SU-DHL-6 (cell line): ENCODE data around the gene PARP3.

Experiments used
- H2AFZ ChIP-seq: fragments of 200-600 bp; sonication (generic); 2 replicates; pipeline ENCODE4 v1.6.1; 2014; ENCODE audit warnings: low read depth, mild to moderate bottlenecking, moderate library complexity, mixed read lengths, antibody characterized with exemption, low read length; ENCODE audit not compliant: severe bottlenecking
- H3F3A ChIP-seq: fragments of 200-600 bp; shearing (Covaris generic); 2 replicates; pipeline ENCODE4 v1.6.0; 2016; ENCODE audit warnings: antibody characterized with exemption, mild to moderate bottlenecking; ENCODE audit not compliant: insufficient read depth
- H3K27ac ChIP-seq: fragments of 200-600 bp; sonication (generic); 2 replicates; pipeline ENCODE4 v1.5.1; 2016; ENCODE audit warnings: low read depth, mild to moderate bottlenecking, low read length, moderate library complexity, mixed read lengths
- H3K27me3 ChIP-seq: fragments of 200-600 bp; sonication (generic), shearing (Covaris generic); 2 replicates; pipeline ENCODE4 v1.6.0; 2014; ENCODE audit warnings: mild to moderate bottlenecking, low read length
- H3K36me3 ChIP-seq: fragments of 200-600 bp; sonication (generic); 2 replicates; pipeline ENCODE4 v1.6.1; 2014; ENCODE audit warnings: mild to moderate bottlenecking, low read length, mixed read lengths
- H3K4me2 ChIP-seq: fragments of 300-600, 200-600 bp; shearing (Covaris generic), sonication (generic); 2 replicates; pipeline ENCODE4 v1.6.0; 2014; ENCODE audit warnings: low read length, low read depth, mild to moderate bottlenecking; ENCODE audit not compliant: poor library complexity, severe bottlenecking
- H3K4me3 ChIP-seq: fragments of 200-600 bp; sonication (generic); 2 replicates; pipeline ENCODE4 v1.5.1; 2014; ENCODE audit warnings: antibody characterized with exemption, low read length, mild to moderate bottlenecking, mixed read lengths; ENCODE audit not compliant: insufficient read depth, poor library complexity, severe bottlenecking
- H3K79me2 ChIP-seq: fragments of 200-600 bp; sonication (generic); 2 replicates; pipeline ENCODE4 v1.6.1; 2014; ENCODE audit warnings: mild to moderate bottlenecking, low read length, moderate library complexity; ENCODE audit not compliant: insufficient read depth
- H3K9ac ChIP-seq: fragments of 200-600 bp; sonication (generic); 2 replicates; pipeline ENCODE4 v1.7.0; 2014; ENCODE audit warnings: mild to moderate bottlenecking, low read length
- H3K9me2 ChIP-seq: fragments of 200-600 bp; sonication (generic); replicated peaks from 2 replicates; pipeline ENCODE4 v1.6.1; 2014; ENCODE audit warnings: low read length; ENCODE audit not compliant: insufficient read depth
- H3K9me3 ChIP-seq: fragments of 200-600 bp; sonication (generic); 2 replicates; pipeline ENCODE4 v1.6.1; 2014; ENCODE audit warnings: low read length, mixed read lengths; ENCODE audit not compliant: insufficient read depth
- H4K20me1 ChIP-seq: fragments of 200-600 bp; sonication (generic); 2 replicates; pipeline ENCODE4 v1.6.1; 2014; ENCODE audit warnings: low read depth, mild to moderate bottlenecking, antibody characterized with exemption, low read length, moderate library complexity, mixed read lengths
- EZH2phosphoT487 ChIP-seq: fragments of 200-600 bp; sonication (generic), shearing (Covaris generic); conservative IDR thresholded peaks from 2 replicates; pipeline ENCODE4 v1.6.1; 2018; ENCODE audit warnings: mild to moderate bottlenecking, antibody characterized with exemption, low read length, moderate library complexity, mixed read lengths
- TF ChIP-seq, protein P1 (sequence below): fragments of 200-600 bp; sonication (generic); IDR thresholded peaks from one replicate; pipeline ENCODE4 v1.5.1; 2017; ENCODE audit warnings: antibody characterized with exemption, mild to moderate bottlenecking, low read length, moderate library complexity; ENCODE audit not compliant: insufficient read depth, poor library complexity, severe bottlenecking

Gene PARP3

DNA sequence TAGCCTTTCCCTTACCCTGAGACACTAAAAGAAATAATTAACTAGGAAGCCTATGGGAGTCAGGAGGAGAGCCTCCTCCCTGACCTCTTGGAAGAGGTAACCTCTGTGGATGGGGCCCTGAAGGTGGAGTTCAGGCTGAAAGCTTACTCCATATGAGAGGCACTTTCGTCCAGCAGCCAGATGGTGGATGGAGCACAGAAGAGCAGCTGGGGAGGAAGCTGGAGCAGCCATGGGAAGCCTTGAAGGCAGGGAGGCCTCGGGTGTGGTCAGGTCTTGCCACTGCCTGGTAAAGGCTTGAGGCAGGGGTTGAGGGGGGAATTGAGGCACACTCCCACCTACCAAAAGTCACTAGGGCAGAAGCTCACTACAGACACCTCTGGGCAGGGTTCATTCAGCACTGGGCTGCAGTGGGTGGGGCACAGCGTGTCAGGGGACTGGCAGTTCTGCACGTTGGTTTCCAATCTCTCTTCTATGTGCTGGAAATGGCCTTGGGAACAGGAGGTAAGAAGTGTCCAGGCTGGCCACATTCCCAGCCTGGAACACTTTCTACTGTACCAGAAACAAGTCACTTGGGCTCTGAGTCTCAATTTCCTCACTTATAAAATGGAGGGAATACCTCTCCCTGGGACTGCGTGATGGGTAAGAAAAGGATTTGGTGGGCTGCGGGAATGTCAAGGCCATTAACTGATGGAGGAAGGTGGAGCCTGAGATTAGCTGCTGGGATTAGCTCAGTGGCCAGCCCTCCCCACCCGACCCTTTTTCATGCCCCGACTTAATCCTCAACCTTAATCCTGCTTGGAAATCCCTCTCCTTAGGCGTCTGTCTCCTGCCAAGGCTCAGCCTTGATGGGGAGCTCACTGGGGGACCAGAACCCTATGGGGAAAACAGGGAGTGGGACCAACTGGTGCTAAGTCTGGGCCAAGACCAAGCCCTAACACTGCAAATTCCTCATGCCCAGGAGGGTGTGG is 19.7 kb downstream of the PARP3 start:
- Histone ChIP-seq H3K9ac (no peak overlapping the region), H3K27ac (no peak overlapping the region), H3K4me3 (no peak overlapping the region), H3K9me2 (no peaks in the 10 kb centered on the region), H3F3A (no peaks in the 10 kb centered on the region), H3K36me3 (no peaks in the 10 kb centered on the region), H3K79me2 (no peaks in the 10 kb centered on the region), H2AFZ (no peak overlapping the region), H3K27me3 (no peaks in the 10 kb centered on the region), H4K20me1 (no peaks in the 10 kb centered on the region), H3K4me2 (no peak overlapping the region), H3K9me3 (no peaks in the 10 kb centered on the region)
- TF ChIP-seq, protein P1, sequence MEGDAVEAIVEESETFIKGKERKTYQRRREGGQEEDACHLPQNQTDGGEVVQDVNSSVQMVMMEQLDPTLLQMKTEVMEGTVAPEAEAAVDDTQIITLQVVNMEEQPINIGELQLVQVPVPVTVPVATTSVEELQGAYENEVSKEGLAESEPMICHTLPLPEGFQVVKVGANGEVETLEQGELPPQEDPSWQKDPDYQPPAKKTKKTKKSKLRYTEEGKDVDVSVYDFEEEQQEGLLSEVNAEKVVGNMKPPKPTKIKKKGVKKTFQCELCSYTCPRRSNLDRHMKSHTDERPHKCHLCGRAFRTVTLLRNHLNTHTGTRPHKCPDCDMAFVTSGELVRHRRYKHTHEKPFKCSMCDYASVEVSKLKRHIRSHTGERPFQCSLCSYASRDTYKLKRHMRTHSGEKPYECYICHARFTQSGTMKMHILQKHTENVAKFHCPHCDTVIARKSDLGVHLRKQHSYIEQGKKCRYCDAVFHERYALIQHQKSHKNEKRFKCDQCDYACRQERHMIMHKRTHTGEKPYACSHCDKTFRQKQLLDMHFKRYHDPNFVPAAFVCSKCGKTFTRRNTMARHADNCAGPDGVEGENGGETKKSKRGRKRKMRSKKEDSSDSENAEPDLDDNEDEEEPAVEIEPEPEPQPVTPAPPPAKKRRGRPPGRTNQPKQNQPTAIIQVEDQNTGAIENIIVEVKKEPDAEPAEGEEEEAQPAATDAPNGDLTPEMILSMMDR = no peak
- no peak for TF ChIP-seq EZH2phosphoT487

DNA sequence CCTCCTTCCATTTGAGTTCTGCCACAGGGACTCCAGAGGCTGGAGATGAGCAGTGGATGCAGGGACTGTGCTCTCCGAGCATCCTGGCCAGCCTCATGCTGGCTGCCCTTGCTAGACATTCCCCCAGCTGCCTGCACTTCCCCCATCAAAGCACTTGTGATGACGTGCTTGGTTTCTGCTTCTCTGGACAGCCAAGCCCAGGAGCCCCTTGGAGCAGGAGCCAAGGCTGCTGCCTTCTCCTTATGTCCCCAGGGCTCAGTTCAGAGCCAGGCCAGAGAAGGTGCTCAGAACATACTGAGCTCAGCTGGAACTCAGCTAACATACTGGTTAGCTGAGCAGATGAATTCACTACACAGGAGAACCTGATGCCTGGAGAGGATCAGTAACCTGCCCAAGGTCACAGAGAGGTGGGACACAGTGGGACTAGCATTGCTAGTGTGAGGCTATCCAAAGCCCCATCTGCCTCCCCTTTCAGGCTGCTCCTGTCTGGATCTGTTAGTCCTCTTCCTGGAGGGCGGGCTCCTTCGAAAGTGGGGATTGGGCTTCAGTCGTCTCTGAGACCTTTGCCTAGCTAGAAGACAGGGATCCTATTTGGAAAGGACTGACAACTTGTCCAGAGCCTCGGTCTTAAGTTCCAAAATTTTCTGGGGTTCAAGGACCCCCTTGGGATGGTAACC is 20.8 kb downstream of the PARP3 start:
- Histone ChIP-seq H3K9ac (no peak overlapping the region), H3K36me3 (no peaks in the 10 kb centered on the region), H3K4me3 (no peak overlapping the region), H3K27ac (no peak overlapping the region), H3K79me2 (no peaks in the 10 kb centered on the region), H3K9me3 (no peaks in the 10 kb centered on the region), H4K20me1 (no peaks in the 10 kb centered on the region), H3F3A (no peaks in the 10 kb centered on the region), H3K4me2 (no peak overlapping the region), H3K9me2 (no peaks in the 10 kb centered on the region), H2AFZ (no peak overlapping the region), H3K27me3 (no peaks in the 10 kb centered on the region)
- TF ChIP-seq EZH2phosphoT487 = no peak
- TF ChIP-seq, protein P1 = no peak

DNA sequence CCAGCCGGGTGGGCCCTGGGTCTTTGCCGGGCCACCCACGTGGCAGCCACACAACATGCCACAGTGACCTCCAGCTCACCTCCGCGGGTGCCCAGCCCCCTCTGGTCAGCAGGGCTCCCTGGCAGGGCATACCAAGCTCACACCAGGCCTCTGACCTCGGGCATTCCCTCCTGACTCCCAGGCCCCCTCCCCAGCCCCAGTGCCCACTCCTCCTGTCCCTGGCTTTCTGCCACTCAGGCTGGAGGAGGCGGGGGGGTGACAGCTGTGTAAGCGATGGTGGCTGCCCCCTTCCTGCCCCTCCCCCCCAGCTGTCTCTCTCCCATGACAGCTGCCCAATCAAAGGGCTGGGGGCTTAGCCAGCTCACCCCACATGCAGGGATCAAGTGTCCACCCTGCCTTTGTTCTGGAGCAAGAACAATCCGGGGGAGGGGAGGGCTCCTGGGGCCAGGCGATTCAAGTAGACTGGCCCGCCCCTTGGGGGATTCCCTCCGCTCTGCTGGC is 21.8 kb downstream of the PARP3 start:
- Histone ChIP-seq H3K36me3 (no peaks in the 10 kb centered on the region), H3K4me3 (no peak overlapping the region), H3K9me2 (no peaks in the 10 kb centered on the region), H4K20me1 (no peaks in the 10 kb centered on the region), H3K9me3 (no peaks in the 10 kb centered on the region), H3F3A (0 out of 2 replicates have a peak, but pooled peaks cover 4% of the 10 kb centered on the region), H3K79me2 (no peaks in the 10 kb centered on the region), H3K27ac (no peak overlapping the region), H3K27me3 (no peaks in the 10 kb centered on the region), H3K9ac (no peak overlapping the region), H3K4me2 (no peak overlapping the region), H2AFZ (no peak overlapping the region)
- no peak for TF ChIP-seq EZH2phosphoT487
- TF ChIP-seq, protein P1 = no peak
